ENCODE results near the gene PIAS3. TPM values are rescaled to one million over a fixed set of nuclear protein-coding genes. Genes with fewer than 3 reads are reported as not detected.

PIAS3 gene
- total and polyA plus RNA-seq, 10 of the 15 experiments (the other 5 are each of a cell fraction or from before 2014, with no cell fraction given) = 0.85 to 14.9 (median 10.6) TPM

DNA sequence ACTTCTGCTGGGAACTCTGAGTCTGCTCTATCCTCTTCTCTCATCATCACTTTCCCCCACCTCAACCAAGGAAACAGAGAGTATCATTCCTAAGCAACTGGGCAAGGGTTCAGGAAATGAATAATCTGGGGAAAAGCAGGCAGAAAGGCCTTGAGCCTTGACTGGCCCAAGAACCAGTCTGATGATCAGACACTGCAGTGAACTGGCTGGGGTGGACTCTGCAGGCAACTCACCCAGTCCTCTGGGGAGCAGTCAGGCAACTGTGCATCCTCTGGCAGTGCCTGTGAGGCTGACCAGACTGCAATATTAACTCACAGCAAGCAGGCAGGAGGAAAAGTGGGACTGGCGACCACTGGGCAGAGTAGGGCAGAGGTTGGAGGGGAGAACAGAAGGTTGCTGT, 25.8 kb upstream of the PIAS3 start:
- 0% methylated on average over 1 of the region's 1 CpG for WGBS (ENCODE audit: insufficient coverage, insufficient replicate concordance, low lambda C conversion rate, missing lambda C conversion rate)
- H3K4me2 ChIP-seq (ENCODE audit: control insufficient read depth, insufficient read depth) = no peak overlapping the region
- H3K9me3 ChIP-seq (replicated peaks; ENCODE audit: control insufficient read depth, insufficient read depth, low read length) = no peaks in the 10 kb centered on the region
- no peak for ATAC-seq
- RAD21 ChIA-PET (ENCODE audit: unreplicated experiment) = interaction anchor here (1.8 kb wide), 1 partner anchor 25 kb away, joined by 4 read pairs; no protein-coding TSS in a partner anchor
- H3K9ac ChIP-seq (ENCODE audit: control insufficient read depth, insufficient read depth, low read length) = no peak overlapping the region
- H3K27me3 ChIP-seq (replicated peaks in 1 of 2; ENCODE audit: control insufficient read depth in 2 of 2, insufficient read depth in 2 of 2, low read length in 1 of 2) = peaks cover 2 to 7% of the 10 kb centered on the region in 2 experiments; a peak in 2 of 4 replicates
- H3K36me3 ChIP-seq (ENCODE audit: control insufficient read depth in 2 of 2, insufficient read depth in 2 of 2, low read length in 1 of 2) = no peaks in the 10 kb centered on the region
- POLR2A ChIA-PET = no interaction called here
- DNase-seq (ENCODE audit: low read depth, low spot score) = no peak
- SMC1A ChIA-PET (ENCODE audit: uncharacterized antibody, unreplicated experiment) = no interaction called here
- H3K4me3 ChIP-seq = no peak overlapping the region
- no peak overlapping the region for H3K27ac ChIP-seq (ENCODE audit: control insufficient read depth, insufficient read depth)
- intact Hi-C loops (cut with micrococcal nuclease; ENCODE audit: unreplicated experiment) (no loop called here), in situ Hi-C loops (cut with MboI) (no loop called here)
- no peaks in the 10 kb centered on the region for H3K79me2 ChIP-seq (ENCODE audit: control insufficient read depth, insufficient read depth, low read length)
- BruUV-seq (replicated peaks) = no TSS peak
- no peak overlapping the region for H2AFZ ChIP-seq (ENCODE audit: control insufficient read depth, low read depth, low read length)
- H4K20me1 ChIP-seq (ENCODE audit: control insufficient read depth, insufficient read depth) = no peaks in the 10 kb centered on the region
- FAIRE-seq = no peak
- no peaks in the 10 kb centered on the region for H3K4me1 ChIP-seq (ENCODE audit: control insufficient read depth, insufficient read depth, low read length)
- CTCF ChIA-PET = interaction anchor here (1.2 to 2.6 kb wide), 4 partner anchors 28 to 163 kb away, joined by 3 to 13 read pairs (median 4); partner anchors contain the start of gene NUDT17
- TF ChIP-seq, protein P1, sequence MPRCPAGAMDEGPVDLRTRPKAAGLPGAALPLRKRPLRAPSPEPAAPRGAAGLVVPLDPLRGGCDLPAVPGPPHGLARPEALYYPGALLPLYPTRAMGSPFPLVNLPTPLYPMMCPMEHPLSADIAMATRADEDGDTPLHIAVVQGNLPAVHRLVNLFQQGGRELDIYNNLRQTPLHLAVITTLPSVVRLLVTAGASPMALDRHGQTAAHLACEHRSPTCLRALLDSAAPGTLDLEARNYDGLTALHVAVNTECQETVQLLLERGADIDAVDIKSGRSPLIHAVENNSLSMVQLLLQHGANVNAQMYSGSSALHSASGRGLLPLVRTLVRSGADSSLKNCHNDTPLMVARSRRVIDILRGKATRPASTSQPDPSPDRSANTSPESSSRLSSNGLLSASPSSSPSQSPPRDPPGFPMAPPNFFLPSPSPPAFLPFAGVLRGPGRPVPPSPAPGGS (IDR thresholded peaks at IDR 0.05; ENCODE audit: borderline replicate concordance, insufficient read depth, low read depth, low read length, poor library complexity, severe bottlenecking) = no peak
- TF ChIP-seq, protein P2, sequence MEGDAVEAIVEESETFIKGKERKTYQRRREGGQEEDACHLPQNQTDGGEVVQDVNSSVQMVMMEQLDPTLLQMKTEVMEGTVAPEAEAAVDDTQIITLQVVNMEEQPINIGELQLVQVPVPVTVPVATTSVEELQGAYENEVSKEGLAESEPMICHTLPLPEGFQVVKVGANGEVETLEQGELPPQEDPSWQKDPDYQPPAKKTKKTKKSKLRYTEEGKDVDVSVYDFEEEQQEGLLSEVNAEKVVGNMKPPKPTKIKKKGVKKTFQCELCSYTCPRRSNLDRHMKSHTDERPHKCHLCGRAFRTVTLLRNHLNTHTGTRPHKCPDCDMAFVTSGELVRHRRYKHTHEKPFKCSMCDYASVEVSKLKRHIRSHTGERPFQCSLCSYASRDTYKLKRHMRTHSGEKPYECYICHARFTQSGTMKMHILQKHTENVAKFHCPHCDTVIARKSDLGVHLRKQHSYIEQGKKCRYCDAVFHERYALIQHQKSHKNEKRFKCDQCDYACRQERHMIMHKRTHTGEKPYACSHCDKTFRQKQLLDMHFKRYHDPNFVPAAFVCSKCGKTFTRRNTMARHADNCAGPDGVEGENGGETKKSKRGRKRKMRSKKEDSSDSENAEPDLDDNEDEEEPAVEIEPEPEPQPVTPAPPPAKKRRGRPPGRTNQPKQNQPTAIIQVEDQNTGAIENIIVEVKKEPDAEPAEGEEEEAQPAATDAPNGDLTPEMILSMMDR (IDR thresholded peaks at IDR 0.05 in 2 of 3, conservative IDR thresholded peaks at IDR 0.05 in 1 of 3; ENCODE audit: control insufficient read depth in 2 of 3, extremely low read depth in 1 of 3, insufficient read depth in 1 of 3, low read depth in 3 of 3, low read length in 3 of 3) = no peak
- TF ChIP-seq CHD1 (IDR thresholded peaks at IDR 0.05; ENCODE audit: low read depth, low read length) (no peak), SP1 (IDR thresholded peaks at IDR 0.05; ENCODE audit: low read depth, low read length) (no peak), SUZ12 (IDR thresholded peaks at IDR 0.05; ENCODE audit: unreplicated experiment) (no peak), KAT2A (conservative IDR thresholded peaks at IDR 0.05; ENCODE audit: control insufficient read depth, low read depth, low read length) (no peak), EGR1 (IDR thresholded peaks at IDR 0.05; ENCODE audit: borderline replicate concordance in 1 of 2, low read depth in 2 of 2, low read length in 2 of 2) (no peak), BRCA1 (IDR thresholded peaks at IDR 0.05; ENCODE audit: low read depth, low read length) (no peak)
- TF ChIP-seq, protein P3, sequence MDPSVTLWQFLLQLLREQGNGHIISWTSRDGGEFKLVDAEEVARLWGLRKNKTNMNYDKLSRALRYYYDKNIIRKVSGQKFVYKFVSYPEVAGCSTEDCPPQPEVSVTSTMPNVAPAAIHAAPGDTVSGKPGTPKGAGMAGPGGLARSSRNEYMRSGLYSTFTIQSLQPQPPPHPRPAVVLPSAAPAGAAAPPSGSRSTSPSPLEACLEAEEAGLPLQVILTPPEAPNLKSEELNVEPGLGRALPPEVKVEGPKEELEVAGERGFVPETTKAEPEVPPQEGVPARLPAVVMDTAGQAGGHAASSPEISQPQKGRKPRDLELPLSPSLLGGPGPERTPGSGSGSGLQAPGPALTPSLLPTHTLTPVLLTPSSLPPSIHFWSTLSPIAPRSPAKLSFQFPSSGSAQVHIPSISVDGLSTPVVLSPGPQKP (IDR thresholded peaks at IDR 0.05; ENCODE audit: low read depth, low read length) = no peak
- TF ChIP-seq, protein P4, sequence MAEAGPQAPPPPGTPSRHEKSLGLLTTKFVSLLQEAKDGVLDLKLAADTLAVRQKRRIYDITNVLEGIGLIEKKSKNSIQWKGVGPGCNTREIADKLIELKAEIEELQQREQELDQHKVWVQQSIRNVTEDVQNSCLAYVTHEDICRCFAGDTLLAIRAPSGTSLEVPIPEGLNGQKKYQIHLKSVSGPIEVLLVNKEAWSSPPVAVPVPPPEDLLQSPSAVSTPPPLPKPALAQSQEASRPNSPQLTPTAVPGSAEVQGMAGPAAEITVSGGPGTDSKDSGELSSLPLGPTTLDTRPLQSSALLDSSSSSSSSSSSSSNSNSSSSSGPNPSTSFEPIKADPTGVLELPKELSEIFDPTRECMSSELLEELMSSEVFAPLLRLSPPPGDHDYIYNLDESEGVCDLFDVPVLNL (IDR thresholded peaks at IDR 0.05; ENCODE audit: low read depth, low read length) = no peak
- TF ChIP-seq, protein P5, sequence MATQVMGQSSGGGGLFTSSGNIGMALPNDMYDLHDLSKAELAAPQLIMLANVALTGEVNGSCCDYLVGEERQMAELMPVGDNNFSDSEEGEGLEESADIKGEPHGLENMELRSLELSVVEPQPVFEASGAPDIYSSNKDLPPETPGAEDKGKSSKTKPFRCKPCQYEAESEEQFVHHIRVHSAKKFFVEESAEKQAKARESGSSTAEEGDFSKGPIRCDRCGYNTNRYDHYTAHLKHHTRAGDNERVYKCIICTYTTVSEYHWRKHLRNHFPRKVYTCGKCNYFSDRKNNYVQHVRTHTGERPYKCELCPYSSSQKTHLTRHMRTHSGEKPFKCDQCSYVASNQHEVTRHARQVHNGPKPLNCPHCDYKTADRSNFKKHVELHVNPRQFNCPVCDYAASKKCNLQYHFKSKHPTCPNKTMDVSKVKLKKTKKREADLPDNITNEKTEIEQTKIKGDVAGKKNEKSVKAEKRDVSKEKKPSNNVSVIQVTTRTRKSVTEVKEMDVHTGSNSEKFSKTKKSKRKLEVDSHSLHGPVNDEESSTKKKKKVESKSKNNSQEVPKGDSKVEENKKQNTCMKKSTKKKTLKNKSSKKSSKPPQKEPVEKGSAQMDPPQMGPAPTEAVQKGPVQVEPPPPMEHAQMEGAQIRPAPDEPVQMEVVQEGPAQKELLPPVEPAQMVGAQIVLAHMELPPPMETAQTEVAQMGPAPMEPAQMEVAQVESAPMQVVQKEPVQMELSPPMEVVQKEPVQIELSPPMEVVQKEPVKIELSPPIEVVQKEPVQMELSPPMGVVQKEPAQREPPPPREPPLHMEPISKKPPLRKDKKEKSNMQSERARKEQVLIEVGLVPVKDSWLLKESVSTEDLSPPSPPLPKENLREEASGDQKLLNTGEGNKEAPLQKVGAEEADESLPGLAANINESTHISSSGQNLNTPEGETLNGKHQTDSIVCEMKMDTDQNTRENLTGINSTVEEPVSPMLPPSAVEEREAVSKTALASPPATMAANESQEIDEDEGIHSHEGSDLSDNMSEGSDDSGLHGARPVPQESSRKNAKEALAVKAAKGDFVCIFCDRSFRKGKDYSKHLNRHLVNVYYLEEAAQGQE (IDR thresholded peaks at IDR 0.05; ENCODE audit: low read depth, low read length) = no peak
